Muscle of back (tissue), 11 donors: ENCODE measurements around the gene ATP8B3. TPM values are rescaled to one million over a fixed set of nuclear protein-coding genes. Genes with fewer than 3 reads are reported as not detected.
"Not testable (repeated sequence)": the region's sequence is repeated elsewhere in the genome, so short reads cannot be mapped to it uniquely, and the experiment has no call there.

Experiments used
- DNase-seq, 3 donors: peaks; one replicate each; pipeline versions ENCODE4 v3.0.0 to v3.0.0-alpha.2; 2013
- polyA plus RNA-seq, 10 donors: library from polyadenylated mRNA; unstranded; fragments of 120-200 nt; gene quantifications; one replicate each; pipeline ENCODE4 v1.2.1, GENCODE V29; 2013; ENCODE audit not compliant: insufficient read length in 10 of 10

ATP8B3 gene
- polyA plus RNA-seq, 10 donors = 0.51 to 0.80 (median 0.70) TPM

DNA sequence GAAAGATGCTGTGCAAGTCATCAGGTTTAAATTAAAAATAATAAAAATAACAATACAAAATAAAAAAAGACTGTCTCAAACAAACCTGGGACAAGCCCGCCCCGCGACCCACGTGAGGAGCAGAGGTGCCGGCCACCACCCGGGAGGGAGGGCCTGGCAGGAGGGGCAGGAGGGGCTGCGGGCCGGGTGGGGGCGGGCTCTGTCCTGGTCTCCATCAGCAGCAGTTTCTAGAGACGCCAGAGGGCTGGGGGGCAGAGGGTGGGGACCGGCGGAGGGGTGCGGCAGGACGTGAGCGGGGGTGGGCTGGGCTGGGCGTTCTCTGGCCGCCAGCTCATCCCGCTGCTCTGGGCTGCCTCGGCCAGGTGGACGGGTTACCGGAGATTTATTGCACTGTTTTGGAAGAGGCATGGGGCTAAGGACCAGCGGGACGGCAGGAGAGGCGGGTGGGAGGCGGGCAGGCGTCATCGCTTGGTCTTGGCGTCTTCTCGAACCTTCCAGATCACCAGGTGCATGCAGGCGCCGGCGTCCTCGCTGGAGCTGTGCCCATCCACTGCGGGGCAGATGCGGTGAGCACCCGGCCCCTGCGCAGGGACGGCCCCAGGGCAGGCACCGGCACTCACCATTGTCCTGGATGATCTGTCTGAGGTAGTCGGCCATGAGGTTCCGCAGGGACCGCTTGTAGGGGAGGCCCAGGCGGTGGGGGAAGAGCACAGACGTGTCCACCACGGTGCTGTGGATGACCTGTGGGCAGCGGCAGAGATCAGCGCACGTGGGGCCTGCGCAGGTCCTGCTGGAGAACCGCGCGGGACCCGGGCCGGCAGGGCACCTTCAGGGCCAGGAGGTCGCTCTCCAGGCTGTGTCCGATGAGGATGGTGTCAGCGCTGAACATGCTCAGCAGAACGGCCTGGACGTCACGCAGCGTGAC, 3.8 kb upstream of the ATP8B3 start:
- no peak for DNase-seq

DNA sequence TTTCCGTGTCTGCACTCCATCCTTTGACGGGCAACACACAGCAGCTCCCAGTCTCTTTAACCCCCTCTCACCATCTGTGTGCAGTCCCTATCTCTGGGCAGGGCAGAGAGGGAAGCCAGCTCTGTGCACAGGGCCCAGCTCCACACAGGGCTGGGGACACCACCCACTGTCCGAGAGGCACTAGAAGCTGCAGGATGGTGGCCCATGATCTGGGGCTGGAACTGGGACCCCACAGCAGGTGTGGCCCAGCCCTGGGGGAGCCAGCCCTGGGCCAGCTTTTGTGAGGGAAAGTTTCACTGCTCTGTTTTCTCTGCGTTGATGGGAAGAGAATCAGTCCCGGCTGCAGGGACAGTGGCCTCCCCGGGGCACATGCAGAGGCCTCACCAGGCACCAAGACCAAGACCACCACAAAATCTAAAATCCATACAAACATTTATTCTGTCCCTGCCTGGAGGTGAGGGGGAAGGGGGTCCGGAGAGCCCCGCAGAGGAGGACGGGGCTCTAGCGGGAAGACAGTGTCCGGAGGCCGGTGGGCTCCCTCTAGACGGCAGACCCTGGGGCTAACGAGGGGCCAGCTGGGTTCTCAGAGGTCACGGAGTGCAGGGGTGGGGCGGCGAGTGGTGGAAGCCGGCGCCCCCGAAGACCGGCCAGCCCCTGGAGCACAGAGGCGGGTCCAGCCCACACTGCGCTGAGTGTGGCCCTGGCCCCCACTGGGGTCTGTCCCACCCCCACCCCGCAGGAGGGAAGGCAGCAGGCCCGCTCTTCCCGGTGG, 2.9 kb upstream of the ATP8B3 start:
- DNase-seq = no peak

DNA sequence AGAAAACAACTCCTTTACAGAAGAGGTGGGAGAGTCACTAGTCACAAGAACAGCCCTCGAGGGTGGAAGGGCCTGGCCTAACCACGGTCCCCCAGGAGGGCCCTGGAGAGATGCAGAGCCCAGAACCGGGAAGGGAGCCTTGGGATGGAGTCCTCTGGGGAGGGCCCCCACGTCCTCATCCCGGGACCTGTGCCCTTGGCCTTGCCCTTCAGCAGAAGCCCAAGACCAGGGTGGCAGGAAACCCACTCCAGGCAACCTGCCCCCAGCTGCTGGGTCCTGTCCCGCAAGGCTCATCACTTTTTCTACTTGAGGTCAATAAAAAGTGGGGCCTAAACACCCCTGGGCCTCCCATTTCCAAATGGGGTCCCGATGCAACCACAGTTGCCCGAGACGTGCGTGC, 2.3 kb upstream of the ATP8B3 start:
- DNase-seq = no peak

DNA sequence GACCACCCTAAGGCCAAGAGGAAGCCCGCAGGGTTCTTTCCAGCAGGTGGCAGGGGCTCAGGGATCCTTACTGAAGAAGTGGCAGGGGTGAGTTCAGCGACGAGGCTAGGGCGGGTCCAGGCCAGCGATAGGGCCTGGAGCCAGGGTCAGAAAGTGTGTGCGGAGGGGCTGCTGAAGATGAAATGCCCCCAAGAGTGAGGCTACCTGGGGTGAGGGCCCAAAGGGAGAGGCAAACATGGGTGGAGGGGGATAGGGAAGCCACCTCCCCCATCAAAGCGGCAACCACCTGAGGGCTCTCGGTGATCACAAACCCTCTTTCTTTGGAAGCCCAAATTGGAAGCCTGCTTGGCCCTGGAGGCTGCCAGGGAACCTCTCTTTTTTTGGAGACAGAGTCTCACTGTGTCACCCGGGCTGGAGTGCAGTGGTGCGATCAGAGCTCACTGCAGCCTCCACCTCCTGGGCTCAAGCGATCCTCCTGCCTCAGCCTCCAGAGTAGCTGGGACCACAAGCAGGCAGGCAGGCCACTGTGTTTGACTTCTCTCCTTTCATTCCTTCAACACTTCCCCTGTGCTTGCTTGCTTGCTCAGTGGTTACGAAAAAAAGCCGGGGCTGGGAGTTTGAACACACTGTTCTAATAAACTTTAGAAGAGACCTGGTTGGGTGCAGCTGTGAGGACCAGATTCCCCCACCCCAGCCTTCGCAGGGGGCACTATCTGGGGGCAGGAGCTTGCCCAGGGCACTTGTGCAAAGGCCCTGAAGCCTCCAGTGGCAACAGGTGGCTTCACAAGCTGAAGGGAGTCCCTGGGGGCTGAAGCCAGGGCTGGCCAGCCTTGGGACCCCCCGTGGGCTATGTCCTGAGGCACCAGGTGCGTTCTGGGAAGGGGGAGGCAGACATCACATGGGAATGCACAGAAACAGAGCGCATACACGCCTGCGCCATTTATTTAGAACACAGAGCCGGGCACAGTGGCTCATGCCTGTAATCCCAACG, 1.4 kb upstream of the ATP8B3 start:
- DNase-seq = peak in 1 of 3 donors; percentile 4

DNA sequence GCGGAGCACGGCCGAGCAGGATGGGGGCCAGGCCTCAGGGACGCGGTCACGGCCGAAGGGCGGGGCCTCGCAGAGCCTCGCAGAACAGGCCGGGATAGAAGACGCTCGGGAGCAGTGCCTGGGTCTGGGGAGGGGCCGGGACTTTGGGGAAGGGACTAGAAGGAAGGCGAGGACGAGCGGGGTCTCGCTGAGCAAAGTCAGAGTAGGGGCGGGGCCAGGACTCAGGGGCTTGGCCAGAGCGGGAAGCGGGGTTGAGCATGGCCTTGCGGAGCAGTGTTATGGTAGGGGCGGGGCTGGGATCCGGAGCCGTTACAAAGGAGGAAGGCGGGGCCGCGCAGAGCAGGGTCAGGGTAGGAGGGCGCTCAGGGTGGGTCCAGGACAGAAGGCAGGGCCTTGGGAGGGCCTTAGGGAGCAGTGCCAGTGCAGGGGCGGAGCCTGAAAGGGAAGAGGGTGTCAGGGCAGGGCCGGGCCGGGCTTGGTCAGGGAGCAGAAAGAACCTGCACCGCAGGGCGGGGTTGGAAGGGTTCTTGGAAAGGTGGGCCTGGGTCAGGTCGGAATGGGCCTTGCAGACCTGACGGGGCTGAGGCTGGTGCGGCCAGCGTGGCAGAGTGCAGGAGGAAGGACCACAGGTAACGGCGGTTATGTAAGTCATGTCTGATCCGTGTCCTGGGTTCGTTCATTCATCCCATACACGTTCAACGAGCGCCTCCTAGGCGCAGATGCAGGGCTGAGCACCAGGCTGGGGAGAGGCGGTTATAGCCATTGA, 533 bp upstream of the ATP8B3 start:
- peak; percentile 81 to 94 (median 86) for DNase-seq

DNA sequence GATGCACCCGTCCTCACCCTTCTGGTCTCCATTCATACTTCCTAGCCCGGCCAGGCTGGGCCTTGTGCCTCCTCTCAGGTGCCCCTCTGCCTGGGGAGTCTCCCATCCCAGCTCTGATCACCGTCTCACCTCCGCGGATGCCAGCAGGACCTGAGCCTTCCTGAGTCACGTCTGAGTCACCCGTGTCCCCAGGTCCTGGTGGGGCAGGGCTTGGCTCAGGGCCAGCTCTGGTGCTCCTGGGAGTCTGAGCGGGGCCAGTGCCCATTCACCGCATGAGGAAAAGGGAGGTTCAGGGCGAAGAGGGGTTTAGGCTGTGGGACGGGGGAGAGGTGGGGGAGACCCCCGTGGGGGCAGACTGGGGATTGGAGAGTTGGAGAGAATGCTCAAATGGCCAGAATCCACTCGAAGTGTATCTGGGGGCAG, 593 bp downstream of the ATP8B3 start:
- peak in 2 of 3 donors; percentile 24 to 43 for DNase-seq

DNA sequence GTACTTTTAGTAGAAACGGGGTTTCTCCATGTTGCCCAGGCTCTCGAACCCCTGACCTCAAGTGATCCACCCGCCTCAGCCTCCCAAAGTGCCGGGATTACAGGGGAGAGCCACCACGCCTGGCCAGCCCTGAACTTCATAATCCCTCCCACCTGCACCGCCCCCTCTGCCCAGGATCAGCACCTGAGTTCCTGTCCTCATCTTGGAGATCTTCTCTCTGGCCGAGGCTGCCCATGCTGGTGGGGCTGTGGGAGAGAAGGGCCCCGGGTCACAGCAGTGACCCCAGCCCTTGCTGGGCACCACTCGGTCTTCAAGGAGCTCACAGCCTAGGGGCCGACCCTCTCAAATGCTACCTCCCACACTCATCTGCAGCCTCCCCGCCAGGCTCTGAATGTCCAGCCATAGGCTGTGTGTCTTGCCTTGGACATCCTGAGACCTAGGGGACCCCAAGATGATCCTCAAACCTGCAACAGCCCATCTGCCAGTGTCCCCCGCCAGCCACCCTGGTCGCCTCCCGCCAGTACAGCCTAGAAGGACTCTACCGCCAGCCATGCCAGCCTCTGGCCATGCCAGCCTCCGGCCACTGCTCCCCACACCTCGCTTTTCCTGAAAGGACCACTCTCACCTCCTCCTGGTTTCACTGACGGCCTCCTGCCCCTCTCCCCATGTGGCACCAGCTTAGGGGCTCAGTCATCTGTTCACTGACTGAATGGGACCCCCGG, 1.5 kb downstream of the ATP8B3 start:
- no peak for DNase-seq

DNA sequence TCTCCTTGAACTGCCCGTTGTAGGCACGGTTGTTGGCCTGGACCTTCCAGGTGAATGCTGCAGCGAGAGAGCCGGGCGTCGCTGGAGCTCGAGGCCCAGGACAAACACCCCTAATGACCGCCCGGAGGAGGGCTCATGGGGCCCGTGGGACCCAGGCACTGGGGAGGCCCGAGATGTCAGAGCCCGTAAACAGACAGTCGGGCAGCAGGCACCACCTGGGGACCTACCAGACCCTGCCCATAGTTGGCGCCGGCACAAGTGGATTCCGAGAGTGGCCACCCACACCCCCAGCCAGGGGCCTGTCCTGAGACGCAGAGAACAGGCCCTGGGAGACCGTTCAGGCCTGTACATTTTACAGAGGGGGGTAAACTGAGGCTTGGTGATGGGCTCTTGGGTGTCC, 2.4 kb downstream of the ATP8B3 start:
- DNase-seq = no peak

DNA sequence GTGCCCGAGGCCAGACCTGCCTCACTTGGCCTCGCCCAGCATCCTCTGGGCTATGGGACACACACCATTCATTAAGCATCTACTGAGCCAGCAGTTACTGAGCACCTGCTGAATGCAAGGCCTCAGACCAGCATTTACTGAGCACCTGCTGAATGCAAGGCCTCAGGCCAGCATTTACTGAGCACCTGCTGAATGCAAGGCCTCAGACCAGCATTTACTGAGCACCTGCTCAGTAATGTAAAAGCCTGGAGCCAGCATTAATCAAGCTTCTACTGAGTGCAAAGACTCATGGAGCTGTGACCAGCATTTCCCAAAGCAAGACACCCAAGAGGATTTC, 3.7 kb downstream of the ATP8B3 start:
- no peak for DNase-seq

DNA sequence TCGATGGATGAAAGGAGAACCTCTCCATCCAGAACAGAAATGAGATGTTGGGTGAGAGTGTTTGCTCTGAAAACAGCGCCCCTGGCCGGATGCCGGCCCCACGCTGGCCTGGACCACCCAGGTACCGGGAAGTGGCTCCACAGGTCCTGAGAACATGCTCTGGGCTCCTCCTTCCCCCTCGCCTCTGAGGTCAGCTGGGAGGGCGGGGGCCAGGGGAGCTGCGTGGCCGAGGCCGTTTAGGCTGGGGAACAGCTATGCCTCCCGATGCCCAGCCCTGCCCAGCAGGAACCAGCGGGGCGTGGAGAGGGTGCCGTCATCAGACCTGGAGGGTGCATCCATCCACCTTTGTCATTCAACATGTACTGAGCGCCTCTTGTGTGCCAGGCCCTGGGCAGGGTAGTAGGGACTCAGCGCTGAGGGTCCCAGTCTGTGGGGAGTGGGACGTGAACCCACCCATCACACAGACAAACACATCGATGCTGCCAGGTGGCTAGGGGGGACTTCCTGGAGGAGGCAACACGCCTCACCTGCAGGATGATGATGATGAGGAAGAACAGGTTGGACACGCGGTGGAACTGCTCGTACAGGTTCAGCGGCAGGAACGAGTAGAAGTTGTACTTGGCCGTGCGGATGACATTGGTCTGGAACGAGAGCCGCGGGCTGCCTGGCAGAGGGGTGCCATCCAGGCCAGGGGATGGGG, 4.2 kb downstream of the ATP8B3 start:
- DNase-seq = no peak

DNA sequence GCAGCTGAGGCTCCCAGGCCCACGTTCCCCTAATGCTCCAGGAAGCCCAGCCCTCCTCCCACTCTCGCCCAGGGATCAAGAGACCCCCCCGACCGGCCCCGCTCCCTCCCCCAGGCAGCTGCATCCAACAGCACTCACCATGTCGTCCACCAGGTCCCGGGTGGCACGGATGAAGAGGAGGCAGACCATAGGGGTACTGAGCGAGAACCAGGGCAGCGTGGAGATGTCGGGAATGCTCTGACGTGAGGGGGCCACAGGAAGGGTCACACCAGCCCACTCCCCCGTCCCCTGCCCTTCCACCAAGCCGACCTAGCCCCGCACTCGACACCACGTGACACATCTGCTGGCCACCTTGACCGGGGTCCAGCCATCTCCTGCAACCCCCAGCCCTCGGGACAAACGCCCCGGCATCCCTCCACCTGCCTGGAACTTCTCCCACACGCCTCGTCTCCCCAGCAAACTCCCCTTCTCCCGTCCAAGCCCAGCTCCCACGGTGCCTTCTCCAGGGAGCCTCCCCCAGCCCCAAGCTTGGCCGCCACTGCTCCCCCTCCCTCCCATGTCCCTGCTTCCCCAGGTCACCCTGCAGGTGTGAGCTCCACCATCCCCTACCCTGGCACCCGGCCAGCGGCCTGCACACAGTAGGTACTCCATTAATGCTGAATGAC, 4.9 kb downstream of the ATP8B3 start:
- DNase-seq = no peak

DNA sequence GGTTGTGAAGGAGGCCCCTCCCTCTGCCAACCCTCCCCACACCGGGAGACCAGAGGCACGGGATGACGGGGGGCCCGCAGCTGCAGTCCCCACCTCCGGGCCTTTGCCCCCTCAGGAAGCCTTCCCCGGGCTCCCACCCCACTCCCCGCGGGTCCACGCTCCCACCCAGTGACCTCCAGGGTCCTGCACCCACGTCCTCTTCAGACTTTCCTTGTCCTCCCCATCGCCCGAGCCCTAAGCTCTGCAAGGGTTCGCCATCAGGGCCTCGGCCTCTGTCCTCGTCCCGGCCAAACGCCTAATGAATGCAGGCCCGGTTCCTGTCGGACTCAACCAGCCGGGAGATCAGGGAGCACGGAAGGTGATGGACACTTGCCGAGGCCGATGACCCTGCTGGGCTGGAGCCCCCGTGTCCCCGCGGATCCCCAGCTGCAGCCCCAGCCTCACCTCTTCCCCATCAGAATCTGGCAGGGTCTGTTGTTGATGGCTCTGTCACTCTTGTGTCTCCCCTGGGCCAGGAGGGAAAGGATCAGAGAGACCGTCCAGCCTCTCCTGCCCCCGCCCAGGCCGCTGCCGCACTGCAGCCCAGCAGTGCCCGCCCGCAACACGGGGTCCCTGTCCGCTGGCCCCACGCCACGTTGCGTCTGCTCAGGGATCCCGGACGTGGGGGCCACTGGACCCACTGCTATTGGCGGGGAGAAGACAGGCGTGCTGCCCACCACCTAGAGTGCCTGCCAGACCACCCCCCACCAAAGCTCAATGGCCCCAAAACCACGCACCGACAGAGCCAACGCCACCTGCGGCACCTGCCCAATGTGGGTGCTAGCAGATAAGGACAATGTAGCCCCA, 5.7 kb downstream of the ATP8B3 start:
- no peak for DNase-seq

DNA sequence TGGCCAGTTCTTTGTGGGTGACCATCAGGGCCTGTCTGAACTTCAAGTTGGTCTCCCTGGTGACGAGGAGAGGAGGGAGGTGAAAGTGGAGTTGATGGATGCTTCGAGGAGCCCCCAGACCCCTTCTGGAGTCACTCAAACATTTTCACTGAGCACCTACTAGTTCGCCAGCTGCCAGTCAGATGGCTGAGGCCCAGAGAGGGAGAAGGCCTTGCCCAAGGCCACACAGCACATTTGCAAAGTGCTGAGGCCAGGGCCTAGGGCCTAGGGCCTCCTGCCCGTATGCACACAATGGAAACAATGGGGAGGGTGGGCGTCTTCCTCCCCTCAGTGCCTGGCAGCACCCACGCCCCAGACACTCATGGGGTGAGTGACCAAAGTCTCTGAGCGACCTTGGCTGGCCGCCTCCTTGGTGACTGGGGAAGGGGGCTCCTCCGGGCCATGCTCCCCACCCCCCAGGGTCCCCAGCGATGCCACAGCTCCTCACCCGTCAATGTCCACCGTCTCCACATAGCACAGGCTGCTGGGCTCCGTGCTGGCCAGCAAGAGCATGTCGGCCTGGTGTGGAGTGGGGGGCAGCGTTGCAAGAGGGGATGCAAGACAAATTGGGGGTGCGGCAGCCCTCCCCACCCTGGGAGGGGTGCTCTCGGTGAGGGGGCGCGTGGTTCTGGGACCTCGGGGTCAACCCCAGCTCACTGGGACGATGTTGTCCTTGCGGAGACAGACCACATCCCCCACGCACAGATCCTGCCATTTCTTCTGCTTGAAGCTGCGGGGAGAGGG, 6.5 kb downstream of the ATP8B3 start:
- no peak for DNase-seq

DNA sequence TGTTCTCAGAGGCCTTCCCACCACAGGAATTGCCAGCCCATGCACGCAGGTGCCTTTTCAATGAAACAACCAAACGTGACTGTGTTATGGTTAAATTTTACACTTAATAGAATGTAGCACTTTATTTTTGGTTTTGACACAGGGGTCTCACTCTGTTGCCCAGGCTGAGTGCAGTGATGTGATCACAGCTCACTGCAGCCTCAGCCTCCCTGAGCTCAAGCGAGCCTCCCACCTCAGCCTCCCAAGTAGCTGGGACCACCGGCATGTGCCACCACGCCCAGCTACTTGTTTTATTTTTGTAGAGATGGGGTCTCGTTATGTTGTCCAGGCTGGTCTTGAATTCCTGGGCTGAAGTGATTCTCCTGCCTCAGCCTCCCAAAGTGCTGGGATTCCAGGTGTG, 7.2 kb downstream of the ATP8B3 start:
- no peak for DNase-seq

DNA sequence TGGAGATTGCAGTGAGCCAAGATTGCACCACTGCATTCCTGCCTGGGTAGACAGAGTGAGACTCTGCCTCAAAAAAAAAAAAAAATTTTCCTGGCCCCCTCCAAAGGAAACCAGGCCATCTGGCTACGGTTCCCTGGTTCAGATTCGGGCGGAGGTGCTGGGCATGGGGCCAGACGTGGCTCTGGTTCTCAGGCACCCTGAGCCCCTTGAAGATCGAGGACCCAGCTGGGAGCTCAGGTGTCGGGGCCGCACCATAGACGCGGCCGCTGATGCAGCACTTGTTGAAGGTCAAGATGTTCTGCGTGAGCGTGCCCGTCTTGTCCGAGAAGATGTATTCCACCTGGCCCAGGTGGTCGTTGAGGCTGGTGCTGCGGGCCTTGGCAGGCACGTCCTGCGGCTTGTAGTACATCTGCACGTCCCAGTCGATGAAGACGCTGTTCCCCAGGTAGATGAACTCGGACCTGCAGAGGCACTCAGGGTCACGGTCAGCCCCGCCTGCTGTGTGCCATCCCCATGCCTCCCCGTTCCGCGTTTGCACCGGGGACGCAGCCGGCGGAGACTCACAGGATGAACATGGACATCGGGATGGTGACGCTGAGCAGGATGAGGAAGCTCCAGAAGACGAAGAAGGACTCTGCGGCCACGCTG, 12.3 kb downstream of the ATP8B3 start:
- DNase-seq = no peak

DNA sequence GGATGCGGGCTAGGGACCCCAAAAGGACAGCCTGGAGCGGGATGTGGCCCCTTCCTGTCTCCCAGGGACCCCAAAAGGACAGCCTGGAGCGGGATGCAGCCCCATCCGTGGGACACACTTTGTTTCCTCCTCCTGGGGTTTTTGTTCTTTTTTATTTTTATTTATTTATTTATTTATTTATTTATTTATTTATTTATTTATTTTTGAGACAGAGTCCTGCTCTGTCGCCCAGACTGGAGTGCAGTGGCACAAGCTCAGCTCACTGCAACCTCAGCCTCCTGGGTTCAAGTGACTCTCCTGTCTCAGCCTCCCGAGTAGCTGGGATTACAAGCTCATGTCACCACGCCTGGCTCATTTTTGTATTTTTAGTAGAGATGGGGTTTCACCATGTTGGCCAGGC, 14.8 kb downstream of the ATP8B3 start:
- DNase-seq = not testable (repeated sequence)
